NK-92 (cell line): ENCODE results near the gene ZNF792.
"Not testable (repeated sequence)": the region's sequence is repeated elsewhere in the genome, so short reads cannot be mapped to it uniquely, and the experiment has no call there.

ENCODE experiments used
- DNase-seq: peaks from one replicate; lab custom pipeline; 2025; ENCODE audit not compliant: unreplicated experiment; lab: John Stamatoyannopoulos, UW

ZNF792 gene

GRCh38 chr19:34963573-34964406, at the start of gene ZNF792:
Gene ZNF792 (minus strand): TSS chr19:34964229. CDS start chr19:34963662, 567 bp downstream.
- DNase-seq: no peak

- DNase-seq: no peak
Observed at GRCh38 chr19:35013041-35013819, 49.2 kb upstream of the ZNF792 start.

GRCh38 chr19:35011737-35012682, 48.0 kb upstream of the ZNF792 start:
- DNase-seq: no peak

- DNase-seq: no peak
Observed at GRCh38 chr19:35011091-35011689, 47.2 kb upstream of the ZNF792 start.

- DNase-seq: no peak
Observed at GRCh38 chr19:35009424-35010415, 45.7 kb upstream of the ZNF792 start.

- DNase-seq: no peak
Observed at GRCh38 chr19:35008891-35009341, 44.9 kb upstream of the ZNF792 start.

GRCh38 chr19:35007427-35007826, 43.4 kb upstream of the ZNF792 start:
- not testable (repeated sequence) for DNase-seq

- no peak for DNase-seq
Observed at GRCh38 chr19:35006999-35007365, 43.0 kb upstream of the ZNF792 start.

- no peak for DNase-seq
Observed at GRCh38 chr19:35006342-35006998, 42.4 kb upstream of the ZNF792 start.

GRCh38 chr19:35006007-35006341, 41.9 kb upstream of the ZNF792 start:
- DNase-seq: not testable (repeated sequence)

- no peak for DNase-seq
Observed at GRCh38 chr19:35005256-35005977, 41.4 kb upstream of the ZNF792 start.

GRCh38 chr19:35004517-35005255, 40.7 kb upstream of the ZNF792 start:
- no peak for DNase-seq

GRCh38 chr19:35002037-35002535, 38.1 kb upstream of the ZNF792 start:
- DNase-seq: no peak

GRCh38 chr19:35000647-35001501, 36.8 kb upstream of the ZNF792 start:
- no peak for DNase-seq

- DNase-seq: no peak
Observed at GRCh38 chr19:35000338-35000646, 36.3 kb upstream of the ZNF792 start.

- no peak for DNase-seq
Observed at GRCh38 chr19:34999498-35000337, 35.7 kb upstream of the ZNF792 start, which contains the start of gene GRAMD1A. Gene GRAMD1A (plus strand): TSS chr19:35000323. CDS start chr19:35000479, 156 bp downstream.
